SU-DHL-6 (cell line): ENCODE measurements around the gene SPAG4.

Source experiments
- EZH2phosphoT487 ChIP-seq: fragments of 200-600 bp; sonication (generic), shearing (Covaris generic); conservative IDR thresholded peaks from 2 replicates; pipeline ENCODE4 v1.6.1; 2018; ENCODE audit warnings: mild to moderate bottlenecking, antibody characterized with exemption, low read length, moderate library complexity, mixed read lengths
- TF ChIP-seq, protein P1 (sequence below): fragments of 200-600 bp; sonication (generic); IDR thresholded peaks from one replicate; pipeline ENCODE4 v1.5.1; 2017; ENCODE audit warnings: antibody characterized with exemption, mild to moderate bottlenecking, low read length, moderate library complexity; ENCODE audit not compliant: insufficient read depth, poor library complexity, severe bottlenecking

DNA sequence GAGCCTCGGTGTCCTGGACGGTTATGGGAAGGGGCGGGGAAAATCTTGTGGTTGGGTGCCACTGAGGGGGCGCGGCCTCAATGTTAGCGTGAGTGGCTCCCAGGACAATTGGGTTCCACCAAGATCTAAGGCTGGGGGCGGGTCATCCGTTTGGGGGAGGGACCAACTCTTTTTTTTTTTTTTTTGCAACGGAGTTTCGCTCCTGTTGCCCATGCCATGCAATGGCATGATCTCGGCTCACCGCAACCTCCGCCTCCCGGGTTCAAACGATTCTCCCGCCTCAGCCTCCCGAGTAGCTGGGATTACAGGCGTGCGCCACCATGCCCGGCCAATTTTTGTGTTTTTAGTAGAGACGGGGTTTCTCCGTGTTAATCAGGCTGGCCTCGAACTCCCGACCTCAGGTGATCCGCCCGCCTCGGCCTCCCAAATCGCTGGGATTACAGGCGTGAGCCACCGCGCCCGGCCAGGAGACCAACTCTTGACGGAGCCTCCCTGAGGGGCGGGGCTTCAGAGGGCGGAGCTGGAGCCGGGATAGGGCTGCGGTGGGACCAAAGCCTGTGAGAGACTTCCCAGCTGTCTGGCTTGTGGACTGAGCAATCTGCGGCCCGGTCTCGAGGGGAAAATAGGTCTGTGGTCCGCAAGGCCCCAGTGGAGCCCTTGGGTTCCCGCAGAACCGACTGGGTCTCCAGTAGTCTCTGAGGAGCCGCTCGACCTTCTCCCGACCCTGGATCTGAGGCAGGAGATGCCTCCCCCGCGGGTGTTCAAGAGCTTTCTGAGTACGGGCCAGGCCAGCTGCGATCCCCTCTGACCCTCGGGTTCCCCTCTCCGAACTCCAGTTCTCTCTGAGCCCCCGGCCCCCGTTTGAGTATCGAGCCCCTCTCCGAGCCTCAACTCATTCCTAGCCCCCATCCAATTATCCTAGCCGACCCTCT, 1.1 kb downstream of the SPAG4 start:
- TF ChIP-seq, protein P1, sequence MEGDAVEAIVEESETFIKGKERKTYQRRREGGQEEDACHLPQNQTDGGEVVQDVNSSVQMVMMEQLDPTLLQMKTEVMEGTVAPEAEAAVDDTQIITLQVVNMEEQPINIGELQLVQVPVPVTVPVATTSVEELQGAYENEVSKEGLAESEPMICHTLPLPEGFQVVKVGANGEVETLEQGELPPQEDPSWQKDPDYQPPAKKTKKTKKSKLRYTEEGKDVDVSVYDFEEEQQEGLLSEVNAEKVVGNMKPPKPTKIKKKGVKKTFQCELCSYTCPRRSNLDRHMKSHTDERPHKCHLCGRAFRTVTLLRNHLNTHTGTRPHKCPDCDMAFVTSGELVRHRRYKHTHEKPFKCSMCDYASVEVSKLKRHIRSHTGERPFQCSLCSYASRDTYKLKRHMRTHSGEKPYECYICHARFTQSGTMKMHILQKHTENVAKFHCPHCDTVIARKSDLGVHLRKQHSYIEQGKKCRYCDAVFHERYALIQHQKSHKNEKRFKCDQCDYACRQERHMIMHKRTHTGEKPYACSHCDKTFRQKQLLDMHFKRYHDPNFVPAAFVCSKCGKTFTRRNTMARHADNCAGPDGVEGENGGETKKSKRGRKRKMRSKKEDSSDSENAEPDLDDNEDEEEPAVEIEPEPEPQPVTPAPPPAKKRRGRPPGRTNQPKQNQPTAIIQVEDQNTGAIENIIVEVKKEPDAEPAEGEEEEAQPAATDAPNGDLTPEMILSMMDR, result no peak
- TF ChIP-seq EZH2phosphoT487, result no peak
